ENCODE results near the gene OR3A3.

The OR3A3 gene

DNA sequence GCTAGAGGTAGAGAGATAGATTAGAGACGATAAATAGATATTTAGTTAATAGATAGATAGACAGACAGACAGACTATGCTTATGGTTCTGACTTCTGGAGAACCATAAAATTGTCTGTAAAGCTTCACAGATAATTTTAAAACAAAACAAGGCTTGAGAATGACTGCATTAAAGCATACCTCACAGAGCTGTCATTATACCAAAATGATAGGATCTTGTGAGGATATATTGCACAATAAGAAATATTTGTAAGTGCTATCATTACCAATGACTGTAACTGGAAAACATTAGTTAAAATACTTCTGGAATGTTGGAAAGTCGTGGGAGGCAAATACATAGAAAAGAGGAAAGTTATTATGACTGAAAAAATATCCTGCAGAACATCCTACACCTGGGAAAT lies 9.4 kb upstream of the OR3A3 start:
- TF ChIP-seq, protein P1, sequence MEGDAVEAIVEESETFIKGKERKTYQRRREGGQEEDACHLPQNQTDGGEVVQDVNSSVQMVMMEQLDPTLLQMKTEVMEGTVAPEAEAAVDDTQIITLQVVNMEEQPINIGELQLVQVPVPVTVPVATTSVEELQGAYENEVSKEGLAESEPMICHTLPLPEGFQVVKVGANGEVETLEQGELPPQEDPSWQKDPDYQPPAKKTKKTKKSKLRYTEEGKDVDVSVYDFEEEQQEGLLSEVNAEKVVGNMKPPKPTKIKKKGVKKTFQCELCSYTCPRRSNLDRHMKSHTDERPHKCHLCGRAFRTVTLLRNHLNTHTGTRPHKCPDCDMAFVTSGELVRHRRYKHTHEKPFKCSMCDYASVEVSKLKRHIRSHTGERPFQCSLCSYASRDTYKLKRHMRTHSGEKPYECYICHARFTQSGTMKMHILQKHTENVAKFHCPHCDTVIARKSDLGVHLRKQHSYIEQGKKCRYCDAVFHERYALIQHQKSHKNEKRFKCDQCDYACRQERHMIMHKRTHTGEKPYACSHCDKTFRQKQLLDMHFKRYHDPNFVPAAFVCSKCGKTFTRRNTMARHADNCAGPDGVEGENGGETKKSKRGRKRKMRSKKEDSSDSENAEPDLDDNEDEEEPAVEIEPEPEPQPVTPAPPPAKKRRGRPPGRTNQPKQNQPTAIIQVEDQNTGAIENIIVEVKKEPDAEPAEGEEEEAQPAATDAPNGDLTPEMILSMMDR (IDR thresholded peaks at IDR 0.05), result no peak

DNA sequence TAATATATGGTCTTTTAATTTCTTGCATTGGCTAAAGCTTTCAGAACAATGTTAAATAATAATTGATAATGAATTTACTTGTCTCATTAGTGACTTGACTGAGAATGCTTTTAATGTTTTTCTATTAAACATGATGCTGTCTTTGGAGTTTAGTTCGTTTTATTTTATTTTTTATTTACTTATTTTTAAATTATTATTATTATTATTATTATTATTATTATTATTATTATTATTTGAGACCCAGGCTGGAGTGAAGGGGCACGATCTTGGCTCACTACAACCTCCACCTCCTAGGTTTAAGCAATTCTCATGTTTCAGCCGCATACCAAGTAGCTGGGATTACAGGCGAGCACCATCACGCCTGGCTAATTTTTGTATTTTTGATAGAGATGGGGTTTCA lies 4.4 kb downstream of the OR3A3 start:
- TF ChIP-seq, protein P1 (IDR thresholded peaks at IDR 0.05), result no peak

DNA sequence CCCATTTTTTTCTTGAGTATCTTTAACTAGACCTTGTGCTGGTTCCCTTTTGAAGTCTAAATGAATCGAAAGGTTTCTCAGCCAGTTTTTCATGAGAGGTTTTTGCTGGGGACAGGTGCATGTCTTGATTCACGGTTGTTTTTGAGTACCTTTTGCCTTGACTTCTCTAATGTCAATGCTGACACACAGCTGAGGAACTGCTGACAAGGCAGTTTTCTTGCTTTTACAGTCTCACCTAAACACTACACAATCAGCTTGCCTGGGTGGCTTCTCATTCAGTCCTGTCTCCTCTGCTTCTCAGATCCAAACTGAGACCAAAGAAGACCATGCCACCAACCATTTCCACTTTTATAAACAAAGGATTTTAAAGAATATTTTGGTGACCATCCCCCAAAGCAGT lies 7.1 kb downstream of the OR3A3 start:
- TF ChIP-seq, protein P1 (IDR thresholded peaks at IDR 0.05), result no peak

DNA sequence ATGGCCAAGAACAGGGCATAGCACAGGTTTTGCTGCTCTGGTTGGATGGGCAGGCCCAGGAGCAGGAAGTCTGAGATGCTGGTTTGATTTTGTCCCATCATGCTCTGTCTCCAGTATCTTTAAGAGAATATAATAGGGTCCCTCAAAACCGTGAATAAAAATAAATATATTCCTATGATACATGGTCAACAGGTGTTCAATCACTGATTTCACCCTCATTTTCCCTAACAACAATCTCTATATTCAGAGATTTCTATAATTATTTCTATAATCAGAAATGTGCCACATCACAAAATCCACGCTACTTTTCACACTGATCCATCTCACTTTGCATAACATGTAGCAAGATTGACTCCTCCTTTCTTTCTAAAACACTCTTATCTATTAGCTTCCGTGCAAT lies 22.6 kb downstream of the OR3A3 start, which contains the start of gene OR1E2:
OR1E2 (minus strand) TSS at position 101 of the 400 bp plus-strand sequence; CDS start at position 101, 0 bp downstream.
- TF ChIP-seq, protein P1 (IDR thresholded peaks at IDR 0.05), result no peak

DNA sequence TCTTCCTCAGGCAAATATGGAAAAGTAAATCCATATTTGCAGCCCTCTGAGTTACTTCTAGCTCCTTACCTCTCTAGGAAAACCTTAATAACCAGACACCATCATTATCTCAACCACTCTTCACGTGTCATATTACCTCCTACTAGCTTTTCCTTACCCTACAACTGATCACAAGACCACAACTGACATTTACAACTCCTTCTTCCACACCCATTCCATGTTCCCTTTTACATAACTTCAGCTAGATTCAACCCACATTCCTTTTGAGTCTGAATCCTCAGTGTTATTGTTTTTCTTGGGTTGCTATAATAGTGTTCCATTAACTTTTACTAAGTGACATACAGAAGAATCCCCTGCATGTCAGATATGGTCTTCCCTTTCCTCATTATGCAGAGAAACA lies 27.2 kb downstream of the OR3A3 start:
- TF ChIP-seq, protein P1 (IDR thresholded peaks at IDR 0.05), result no peak

DNA sequence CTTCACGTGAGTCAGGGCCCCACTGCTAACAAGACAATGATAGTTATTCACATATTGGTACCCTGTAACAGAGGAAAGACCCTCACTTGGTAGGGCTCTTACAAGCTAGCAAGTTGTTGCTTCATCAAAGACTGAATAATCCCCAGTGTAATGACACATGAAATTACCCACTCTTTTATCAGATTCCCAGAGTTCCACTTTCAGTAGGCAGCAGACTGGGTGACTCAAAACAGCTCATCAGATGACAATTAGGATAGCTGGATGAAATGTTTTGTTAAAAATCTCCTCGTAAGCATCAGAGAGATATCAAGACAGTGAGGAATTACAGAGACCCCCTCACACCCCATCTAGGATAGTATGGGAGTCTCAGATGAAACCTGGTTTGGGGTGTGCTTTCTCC lies 29.3 kb downstream of the OR3A3 start:
- TF ChIP-seq, protein P1 (IDR thresholded peaks at IDR 0.05), result no peak

DNA sequence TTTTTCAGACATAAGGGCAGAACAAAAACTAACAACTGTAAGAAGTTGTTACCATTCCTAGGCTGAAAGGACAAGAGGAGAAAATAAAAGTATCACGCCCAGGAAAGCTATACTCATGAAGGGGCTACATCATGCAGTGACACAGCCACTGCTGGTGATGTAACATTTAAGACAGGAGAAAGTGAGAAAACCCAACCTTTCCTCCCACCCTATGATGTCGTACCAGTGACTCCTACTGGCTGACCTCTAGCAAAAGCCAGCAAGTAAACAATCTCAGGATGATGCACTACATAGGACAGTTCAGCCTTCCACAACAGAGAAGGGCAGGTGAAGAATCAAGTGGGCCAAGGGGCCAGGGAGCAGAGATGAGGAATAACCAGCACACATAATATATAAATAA lies 36.5 kb downstream of the OR3A3 start:
- TF ChIP-seq, protein P1 (IDR thresholded peaks at IDR 0.05), result peak; percentile 43; the same call in 1 of the 2 replicates

DNA sequence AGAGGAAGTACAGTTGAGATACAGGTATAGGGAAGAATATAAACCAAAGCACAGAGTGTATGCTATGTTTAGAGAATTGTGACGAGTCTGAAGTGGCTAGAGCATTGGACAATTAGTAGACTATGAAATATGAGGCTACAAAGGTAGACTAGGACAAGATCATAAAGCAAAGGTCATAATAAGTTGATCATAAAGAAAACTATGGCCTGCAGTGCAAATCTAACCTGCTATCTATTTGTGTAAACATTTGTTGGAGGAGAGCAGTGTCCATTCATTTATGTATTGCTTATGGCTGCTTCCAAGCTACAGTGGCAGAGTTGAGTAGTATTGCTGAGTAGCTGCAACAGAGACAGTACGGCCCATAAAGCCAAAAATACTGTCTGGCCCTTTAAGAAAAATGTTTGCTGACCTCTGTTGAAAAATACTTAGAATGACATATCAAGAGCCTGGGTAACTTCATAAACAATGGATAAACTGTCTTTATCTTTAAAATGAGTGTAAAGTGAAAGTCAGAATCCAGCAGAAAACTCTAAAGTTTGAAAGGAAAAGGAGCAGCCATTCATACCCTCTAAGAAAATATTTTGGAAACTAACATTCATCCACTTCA lies 37.0 kb downstream of the OR3A3 start:
- TF ChIP-seq, protein P1 (IDR thresholded peaks at IDR 0.05), result no peak

All from LNCAP (cell line).